Testis (tissue), 3 donors: ENCODE results near the gene ZNF408. TPM values are rescaled to one million over a fixed set of nuclear protein-coding genes. Genes with fewer than 3 reads are reported as not detected.

ENCODE experiments used
- DNase-seq: peaks from one replicate; pipeline ENCODE4 v3.0.0-alpha.2; 2019
- H3K27ac ChIP-seq, 2 donors: fragments of 200-600 bp; sonication (generic); one replicate each; pipeline ENCODE4 v1.5.1; 2019
- H3K27me3 ChIP-seq: fragments of 200-600 bp; sonication (generic); one replicate; pipeline ENCODE4 v1.5.1; 2019
- H3K36me3 ChIP-seq: fragments of 200-600 bp; sonication (generic); one replicate; pipeline ENCODE4 v1.5.1; 2017; ENCODE audit warnings: low read depth; ENCODE audit errors: missing control alignments
- H3K4me1 ChIP-seq: fragments of 200-600 bp; sonication (generic); one replicate; pipeline ENCODE4 v1.5.1; 2019
- H3K4me3 ChIP-seq, 2 donors: fragments of 200-600 bp; sonication (generic); one replicate each; pipeline ENCODE4 v1.5.1; 2017 to 2019
- H3K9me3 ChIP-seq: fragments of 200-600 bp; sonication (generic); one replicate; pipeline ENCODE4 v1.5.1; 2017
- CTCF ChIP-seq, 3 experiments: fragments of 450-650 bp in 2 of 3; fragments of 200-600 bp in 1 of 3; sonication (generic) in 1 of 3; IDR thresholded peaks; one replicate each; pipeline ENCODE4 v1.5.1; 2016 to 2019; ENCODE audit warnings: antibody characterized with exemption in 3 of 3, mild to moderate bottlenecking in 2 of 3, moderate library complexity in 1 of 3
- POLR2A ChIP-seq: fragments of 450-650 bp; IDR thresholded peaks from one replicate; pipeline ENCODE4 v1.6.1; 2017; ENCODE audit warnings: antibody characterized with exemption, mild to moderate bottlenecking, moderate library complexity
- whole genome bisulfite sequencing, 2 donors: methylation state at CpG; one replicate each; pipeline ENCODE4 v1.1.5; 2018; 5-methylcytosine and 5-hydroxymethylcytosine counted together
- intact Hi-C: fragments of 100-400 bp; cut with DNase I; formaldehyde crosslinking; loops from one replicate; pipeline ENCODE4 v1.15.1; 2023; ENCODE audit warnings: low total_unique reads
- polyA plus RNA-seq: library from polyadenylated mRNA; stranded (reverse); fragments of 350-450 nt; fragmentation: Illumina TruSeq; extraction: RNeasy Lipid Tissue Mini Kit (QIAGEN cat#74804); gene quantifications from one replicate; pipeline ENCODE4 v1.2.3, GENCODE V29; 2014; ENCODE audit warnings: low read depth, low replicate concordance; ENCODE audit not compliant: insufficient read depth
- total RNA-seq, 2 donors: library from RNA; depleted of rRNA; stranded (reverse); fragments of >200 nt; gene quantifications; one replicate each; pipeline ENCODE4 v1.2.3, GENCODE V29; 2016

Gene ZNF408
- total and polyA plus RNA-seq, 3 donors from 2014 or later = 11.7 to 27.4 (median 18.3) TPM

GRCh38 chr11:46680815-46681214 is 20.0 kb upstream of the ZNF408 start:
- H3K4me3 ChIP-seq = no peak overlapping the region
- H3K27me3 ChIP-seq = no peaks in the 10 kb centered on the region
- no peaks in the 10 kb centered on the region for H3K9me3 ChIP-seq
- no peak for DNase-seq
- H3K4me1 ChIP-seq = peaks cover 1% of the 10 kb centered on the region
- 86 to 92% methylated on average over 9 to 22 of the region's 22 CpGs for WGBS, 2 donors
- no peak for TF ChIP-seq POLR2A
- no peak for TF ChIP-seq CTCF (IDR thresholded peaks at IDR 0.05)
- no peaks in the 10 kb centered on the region for H3K36me3 ChIP-seq
- intact Hi-C loops = no loop called here
- H3K27ac ChIP-seq = no peak overlapping the region

GRCh38 chr11:46681814-46682213 is 19.0 kb upstream of the ZNF408 start:
- Histone ChIP-seq H3K4me1 (no peaks in the 10 kb centered on the region), H3K36me3 (no peaks in the 10 kb centered on the region), H3K27ac (no peak overlapping the region), H3K4me3 (no peak overlapping the region), H3K9me3 (no peaks in the 10 kb centered on the region), H3K27me3 (no peaks in the 10 kb centered on the region)
- TF ChIP-seq CTCF (IDR thresholded peaks at IDR 0.05) (no peak), POLR2A (no peak)
- intact Hi-C loops = no loop called here
- 96 to 97% methylated on average over 11 of the region's 11 CpGs for WGBS, 2 donors
- no peak for DNase-seq

GRCh38 chr11:46682773-46683752 is 17.8 kb upstream of the ZNF408 start:
- no peaks in the 10 kb centered on the region for H3K27me3 ChIP-seq
- H3K4me1 ChIP-seq = no peaks in the 10 kb centered on the region
- H3K27ac ChIP-seq = no peak overlapping the region
- H3K36me3 ChIP-seq = no peaks in the 10 kb centered on the region
- 81 to 82% methylated on average over 11 of the region's 11 CpGs for WGBS, 2 donors
- intact Hi-C loops = no loop called here
- DNase-seq = no peak
- no peak overlapping the region for H3K4me3 ChIP-seq
- no peaks in the 10 kb centered on the region for H3K9me3 ChIP-seq
- TF ChIP-seq POLR2A (no peak), CTCF (IDR thresholded peaks at IDR 0.05) (no peak)

GRCh38 chr11:46684367-46684766 is 16.5 kb upstream of the ZNF408 start:
- Histone ChIP-seq H3K9me3 (no peaks in the 10 kb centered on the region), H3K27ac (no peak overlapping the region), H3K36me3 (no peaks in the 10 kb centered on the region), H3K4me1 (no peaks in the 10 kb centered on the region), H3K4me3 (no peak overlapping the region), H3K27me3 (no peaks in the 10 kb centered on the region)
- no peak for DNase-seq
- WGBS, 2 donors = 69 to 70% methylated on average over 3 of the region's 3 CpGs
- intact Hi-C loops = no loop called here
- TF ChIP-seq CTCF (IDR thresholded peaks at IDR 0.05) (no peak), POLR2A (no peak)
